ENCODE data around the gene TBKBP1.

The TBKBP1 gene

GRCh38 chr17:47735139-47735464 is 41.1 kb downstream of the TBKBP1 start:
- Histone ChIP-seq H3K4me3 (replicated peaks; ENCODE audit: insufficient read depth, low read length) (no peak overlapping the region), H3K27ac (replicated peaks) (no peak overlapping the region), H3K27me3 (ENCODE audit: insufficient read depth, poor library complexity, severe bottlenecking) (peaks cover 36% of the 10 kb centered on the region)
- no peak for TF ChIP-seq POLR2AphosphoS5 (IDR thresholded peaks at IDR 0.05; ENCODE audit: low read depth)
- TF ChIP-seq, protein P1, sequence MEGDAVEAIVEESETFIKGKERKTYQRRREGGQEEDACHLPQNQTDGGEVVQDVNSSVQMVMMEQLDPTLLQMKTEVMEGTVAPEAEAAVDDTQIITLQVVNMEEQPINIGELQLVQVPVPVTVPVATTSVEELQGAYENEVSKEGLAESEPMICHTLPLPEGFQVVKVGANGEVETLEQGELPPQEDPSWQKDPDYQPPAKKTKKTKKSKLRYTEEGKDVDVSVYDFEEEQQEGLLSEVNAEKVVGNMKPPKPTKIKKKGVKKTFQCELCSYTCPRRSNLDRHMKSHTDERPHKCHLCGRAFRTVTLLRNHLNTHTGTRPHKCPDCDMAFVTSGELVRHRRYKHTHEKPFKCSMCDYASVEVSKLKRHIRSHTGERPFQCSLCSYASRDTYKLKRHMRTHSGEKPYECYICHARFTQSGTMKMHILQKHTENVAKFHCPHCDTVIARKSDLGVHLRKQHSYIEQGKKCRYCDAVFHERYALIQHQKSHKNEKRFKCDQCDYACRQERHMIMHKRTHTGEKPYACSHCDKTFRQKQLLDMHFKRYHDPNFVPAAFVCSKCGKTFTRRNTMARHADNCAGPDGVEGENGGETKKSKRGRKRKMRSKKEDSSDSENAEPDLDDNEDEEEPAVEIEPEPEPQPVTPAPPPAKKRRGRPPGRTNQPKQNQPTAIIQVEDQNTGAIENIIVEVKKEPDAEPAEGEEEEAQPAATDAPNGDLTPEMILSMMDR (IDR thresholded peaks at IDR 0.05; ENCODE audit: insufficient read depth, low read length) = no peak
- TF ChIP-seq GABPA (IDR thresholded peaks at IDR 0.05; ENCODE audit: low read depth) = no peak
- TF ChIP-seq SPI1 (IDR thresholded peaks at IDR 0.05; ENCODE audit: borderline replicate concordance, low read depth) = no peak
- TF ChIP-seq, protein P2, sequence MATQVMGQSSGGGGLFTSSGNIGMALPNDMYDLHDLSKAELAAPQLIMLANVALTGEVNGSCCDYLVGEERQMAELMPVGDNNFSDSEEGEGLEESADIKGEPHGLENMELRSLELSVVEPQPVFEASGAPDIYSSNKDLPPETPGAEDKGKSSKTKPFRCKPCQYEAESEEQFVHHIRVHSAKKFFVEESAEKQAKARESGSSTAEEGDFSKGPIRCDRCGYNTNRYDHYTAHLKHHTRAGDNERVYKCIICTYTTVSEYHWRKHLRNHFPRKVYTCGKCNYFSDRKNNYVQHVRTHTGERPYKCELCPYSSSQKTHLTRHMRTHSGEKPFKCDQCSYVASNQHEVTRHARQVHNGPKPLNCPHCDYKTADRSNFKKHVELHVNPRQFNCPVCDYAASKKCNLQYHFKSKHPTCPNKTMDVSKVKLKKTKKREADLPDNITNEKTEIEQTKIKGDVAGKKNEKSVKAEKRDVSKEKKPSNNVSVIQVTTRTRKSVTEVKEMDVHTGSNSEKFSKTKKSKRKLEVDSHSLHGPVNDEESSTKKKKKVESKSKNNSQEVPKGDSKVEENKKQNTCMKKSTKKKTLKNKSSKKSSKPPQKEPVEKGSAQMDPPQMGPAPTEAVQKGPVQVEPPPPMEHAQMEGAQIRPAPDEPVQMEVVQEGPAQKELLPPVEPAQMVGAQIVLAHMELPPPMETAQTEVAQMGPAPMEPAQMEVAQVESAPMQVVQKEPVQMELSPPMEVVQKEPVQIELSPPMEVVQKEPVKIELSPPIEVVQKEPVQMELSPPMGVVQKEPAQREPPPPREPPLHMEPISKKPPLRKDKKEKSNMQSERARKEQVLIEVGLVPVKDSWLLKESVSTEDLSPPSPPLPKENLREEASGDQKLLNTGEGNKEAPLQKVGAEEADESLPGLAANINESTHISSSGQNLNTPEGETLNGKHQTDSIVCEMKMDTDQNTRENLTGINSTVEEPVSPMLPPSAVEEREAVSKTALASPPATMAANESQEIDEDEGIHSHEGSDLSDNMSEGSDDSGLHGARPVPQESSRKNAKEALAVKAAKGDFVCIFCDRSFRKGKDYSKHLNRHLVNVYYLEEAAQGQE (IDR thresholded peaks at IDR 0.05; ENCODE audit: insufficient replicate concordance, low read depth) = no peak
- no peak for DNase-seq (ENCODE audit: low read depth in 1 of 2, low spot score in 1 of 2)

GRCh38 chr17:47735536-47736011 is 41.6 kb downstream of the TBKBP1 start:
- TF ChIP-seq, protein P2 (IDR thresholded peaks at IDR 0.05; ENCODE audit: insufficient replicate concordance, low read depth) = no peak
- no peak for TF ChIP-seq POLR2AphosphoS5 (IDR thresholded peaks at IDR 0.05; ENCODE audit: low read depth)
- no peak for TF ChIP-seq SPI1 (IDR thresholded peaks at IDR 0.05; ENCODE audit: borderline replicate concordance, low read depth)
- no peak for TF ChIP-seq GABPA (IDR thresholded peaks at IDR 0.05; ENCODE audit: low read depth)
- TF ChIP-seq, protein P1 (IDR thresholded peaks at IDR 0.05; ENCODE audit: insufficient read depth, low read length) = no peak
- Histone ChIP-seq H3K27ac (replicated peaks) (no peak overlapping the region), H3K27me3 (ENCODE audit: insufficient read depth, poor library complexity, severe bottlenecking) (peaks cover 35% of the 10 kb centered on the region), H3K4me3 (replicated peaks; ENCODE audit: insufficient read depth, low read length) (no peak overlapping the region)
- no peak for DNase-seq (ENCODE audit: low read depth in 1 of 2, low spot score in 1 of 2)

DNA sequence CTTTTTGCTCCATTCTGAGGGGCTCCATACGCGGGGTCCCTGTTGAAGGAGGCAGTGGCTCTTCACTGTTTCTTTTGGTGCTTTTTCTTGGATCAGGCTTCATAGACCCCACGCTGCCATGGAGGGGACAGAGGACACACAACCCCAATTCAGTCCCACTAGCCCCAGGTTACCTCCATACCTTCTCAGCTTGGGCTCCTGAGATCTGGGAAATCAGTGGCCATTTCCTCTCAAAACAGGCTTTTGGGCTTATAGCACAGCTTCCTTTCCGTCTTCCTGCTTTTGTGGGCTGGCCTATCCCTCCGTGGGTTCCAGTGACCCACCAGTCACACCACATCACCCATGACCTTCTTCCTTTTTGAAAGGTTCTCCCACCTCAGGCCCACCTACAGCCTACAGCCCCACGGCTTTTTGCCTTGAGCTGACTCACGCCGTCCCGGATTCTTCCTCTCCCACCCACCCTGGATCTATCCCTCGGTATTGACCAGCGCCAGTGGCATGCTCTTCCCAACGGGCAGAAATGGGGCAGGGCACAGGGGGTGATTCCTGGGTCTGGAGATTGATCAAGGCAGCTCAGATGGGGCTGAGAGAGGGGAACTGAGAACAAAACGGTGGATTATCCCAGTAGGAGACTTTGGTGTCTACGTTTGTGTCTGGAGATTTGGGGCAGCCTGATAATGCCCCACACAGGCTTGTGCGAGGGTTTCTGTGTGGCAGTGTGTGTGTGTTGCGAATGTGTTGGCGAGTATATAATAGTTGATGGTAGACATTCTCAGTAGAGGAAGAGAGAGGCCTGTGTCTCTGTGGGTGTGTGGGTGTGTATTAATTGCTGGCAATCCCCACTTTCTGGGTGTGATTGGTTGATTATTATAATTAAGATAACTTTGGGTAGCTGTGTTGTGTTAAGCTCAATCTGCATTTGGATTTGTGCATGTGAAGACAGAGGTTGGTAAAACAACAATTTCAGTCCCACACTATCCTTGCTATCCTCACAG is 42.8 kb downstream of the TBKBP1 start:
- TF ChIP-seq GABPA (IDR thresholded peaks at IDR 0.05; ENCODE audit: low read depth) (no peak), SPI1 (IDR thresholded peaks at IDR 0.05; ENCODE audit: borderline replicate concordance, low read depth) (no peak), POLR2AphosphoS5 (IDR thresholded peaks at IDR 0.05; ENCODE audit: low read depth) (no peak)
- TF ChIP-seq, protein P2 (IDR thresholded peaks at IDR 0.05; ENCODE audit: insufficient replicate concordance, low read depth) = no peak
- TF ChIP-seq, protein P1 (IDR thresholded peaks at IDR 0.05; ENCODE audit: insufficient read depth, low read length) = no peak
- no peak overlapping the region for H3K4me3 ChIP-seq (replicated peaks; ENCODE audit: insufficient read depth, low read length)
- no peak for DNase-seq (ENCODE audit: low read depth in 1 of 2, low spot score in 1 of 2)
- H3K27ac ChIP-seq (replicated peaks) = no peak overlapping the region
- H3K27me3 ChIP-seq (ENCODE audit: insufficient read depth, poor library complexity, severe bottlenecking) = peaks cover 30% of the 10 kb centered on the region

All from HL-60 (cell line).